ENCODE data around the gene POLN. TPM values are rescaled to one million over a fixed set of nuclear protein-coding genes. Genes with fewer than 3 reads are reported as not detected.

Gene POLN
- polyA plus RNA-seq, 1 donor (not counting 4 experiments of a cell fraction or from before 2014, with no cell fraction given), result 1.3 TPM

DNA sequence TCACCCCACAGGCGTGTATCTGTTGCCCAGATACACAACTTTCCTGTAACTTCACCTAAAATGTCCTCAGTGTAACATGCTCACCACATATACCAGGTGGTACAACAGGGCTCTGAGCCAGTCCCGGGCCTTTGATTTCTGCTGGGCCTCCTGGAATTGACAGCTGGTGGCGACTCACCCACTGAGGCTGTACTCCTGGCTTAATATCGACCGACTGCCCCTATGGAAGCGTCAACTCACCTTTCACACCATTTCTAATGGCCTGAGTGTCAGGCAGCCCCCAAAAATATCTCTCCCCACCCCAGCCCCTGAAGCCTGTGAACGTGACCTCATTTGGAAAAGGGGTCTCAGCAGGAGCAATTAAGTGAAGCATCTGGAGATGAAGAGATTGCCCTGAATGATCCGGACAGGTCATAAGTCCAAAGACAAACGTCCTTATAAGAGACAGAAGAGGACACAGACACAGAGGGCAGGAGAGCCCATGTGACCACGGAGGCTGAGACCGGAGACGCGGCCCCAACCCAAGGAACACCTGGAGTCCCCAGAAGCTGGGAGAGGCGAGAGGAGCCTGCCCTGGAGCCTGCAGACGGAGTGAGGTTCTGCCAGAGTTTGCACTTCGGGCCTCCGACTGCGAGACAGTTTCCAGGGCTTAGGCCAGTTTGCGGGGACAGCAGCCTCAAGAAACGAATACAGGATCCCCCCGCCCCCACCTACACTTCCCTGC, 32.6 kb upstream of the POLN start:
- no peak for FAIRE-seq
- dilution Hi-C loops (cut with MboI; ENCODE audit: extremely low pct_ligation_motif_present, low sequenced_read_pairs), result no loop called here

DNA sequence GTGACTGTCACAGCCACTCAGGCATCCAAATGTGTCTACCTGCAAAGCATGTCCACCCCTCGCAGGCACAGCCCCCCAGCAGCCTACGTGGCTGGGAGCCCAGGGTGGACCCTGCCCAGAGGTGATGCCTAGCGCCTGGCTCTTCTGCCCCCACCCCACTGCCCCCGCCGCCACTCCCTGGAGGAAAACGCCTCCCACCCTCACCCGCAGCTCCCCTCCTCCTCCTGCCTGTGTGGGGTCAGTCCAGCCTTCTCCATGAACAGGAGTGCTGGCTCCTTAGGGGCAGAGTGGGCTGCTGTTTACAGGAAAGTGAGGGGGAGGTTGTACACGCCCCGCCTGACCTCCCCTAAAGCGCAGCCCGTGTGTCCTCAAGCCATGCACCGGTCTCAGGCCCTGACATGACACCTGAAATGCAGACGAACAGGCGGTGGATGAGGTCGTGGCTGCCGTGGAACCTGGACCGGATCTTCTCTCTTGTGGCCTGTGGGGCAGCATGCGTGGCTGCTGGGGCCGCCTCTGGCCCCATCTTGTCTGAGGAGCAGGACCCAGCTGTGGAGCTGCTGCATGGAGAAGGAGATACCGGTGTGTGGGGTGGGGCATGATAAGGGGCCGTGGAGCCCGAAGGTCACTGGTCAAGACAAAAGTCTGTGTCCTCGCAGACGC, 31.9 kb upstream of the POLN start:
- H3K27me3 ChIP-seq (ENCODE audit: control insufficient read depth, extremely low read depth, insufficient read depth, low read length), result no peaks in the 10 kb centered on the region
- no peak overlapping the region for H2AFZ ChIP-seq (ENCODE audit: control insufficient read depth, low read length)
- H3K9ac ChIP-seq (ENCODE audit: control insufficient read depth, extremely low read depth, insufficient read depth, low read length), result no peak overlapping the region
- no peaks in the 10 kb centered on the region for H3K9me1 ChIP-seq (ENCODE audit: control insufficient read depth, extremely low read depth, insufficient read depth, low read length)
- DNase-seq (ENCODE audit: low read depth, low spot score), result no peak
- H3K79me2 ChIP-seq (ENCODE audit: control insufficient read depth, insufficient read depth, low read length), result no peaks in the 10 kb centered on the region
- H3K36me3 ChIP-seq (ENCODE audit: control insufficient read depth in 2 of 2, extremely low read depth in 1 of 2, insufficient read depth in 2 of 2, low read length in 2 of 2), result no peaks in the 10 kb centered on the region
- H3K4me3 ChIP-seq (ENCODE audit: control insufficient read depth in 2 of 3, extremely low read depth in 1 of 3, insufficient read depth in 2 of 3, low read depth in 1 of 3, low read length in 3 of 3), result no peak overlapping the region
- no peak overlapping the region for H3K4me2 ChIP-seq (ENCODE audit: control insufficient read depth, extremely low read depth, insufficient read depth, low read depth, low read length)
- no peaks in the 10 kb centered on the region for H3K9me3 ChIP-seq (ENCODE audit: control insufficient read depth, low read depth, low read length)
- TF ChIP-seq EZH2 (IDR thresholded peaks at IDR 0.05; ENCODE audit: low read length), result no peak
- TF ChIP-seq, protein P1, sequence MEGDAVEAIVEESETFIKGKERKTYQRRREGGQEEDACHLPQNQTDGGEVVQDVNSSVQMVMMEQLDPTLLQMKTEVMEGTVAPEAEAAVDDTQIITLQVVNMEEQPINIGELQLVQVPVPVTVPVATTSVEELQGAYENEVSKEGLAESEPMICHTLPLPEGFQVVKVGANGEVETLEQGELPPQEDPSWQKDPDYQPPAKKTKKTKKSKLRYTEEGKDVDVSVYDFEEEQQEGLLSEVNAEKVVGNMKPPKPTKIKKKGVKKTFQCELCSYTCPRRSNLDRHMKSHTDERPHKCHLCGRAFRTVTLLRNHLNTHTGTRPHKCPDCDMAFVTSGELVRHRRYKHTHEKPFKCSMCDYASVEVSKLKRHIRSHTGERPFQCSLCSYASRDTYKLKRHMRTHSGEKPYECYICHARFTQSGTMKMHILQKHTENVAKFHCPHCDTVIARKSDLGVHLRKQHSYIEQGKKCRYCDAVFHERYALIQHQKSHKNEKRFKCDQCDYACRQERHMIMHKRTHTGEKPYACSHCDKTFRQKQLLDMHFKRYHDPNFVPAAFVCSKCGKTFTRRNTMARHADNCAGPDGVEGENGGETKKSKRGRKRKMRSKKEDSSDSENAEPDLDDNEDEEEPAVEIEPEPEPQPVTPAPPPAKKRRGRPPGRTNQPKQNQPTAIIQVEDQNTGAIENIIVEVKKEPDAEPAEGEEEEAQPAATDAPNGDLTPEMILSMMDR (optimal IDR thresholded peaks at IDR 0.05 in 1 of 3, IDR thresholded peaks at IDR 0.05 in 1 of 3, conservative IDR thresholded peaks at IDR 0.05 in 1 of 3; ENCODE audit: extremely low read depth in 1 of 3, insufficient read depth in 2 of 3, low read length in 3 of 3), result no peak
- H3K27ac ChIP-seq (ENCODE audit: control insufficient read depth, insufficient read depth, low read length), result no peak overlapping the region
- no peaks in the 10 kb centered on the region for H3K4me1 ChIP-seq (ENCODE audit: control insufficient read depth, extremely low read depth, insufficient read depth, low read length)
- no peak for FAIRE-seq
- H4K20me1 ChIP-seq (ENCODE audit: control insufficient read depth, extremely low read depth, insufficient read depth, low read length), result no peaks in the 10 kb centered on the region
- dilution Hi-C loops (cut with MboI; ENCODE audit: extremely low pct_ligation_motif_present, low sequenced_read_pairs), result no loop called here

More for the DNA sequence above, 32.6 kb upstream of the POLN start:
- Histone ChIP-seq H4K20me1 (ENCODE audit: control insufficient read depth, extremely low read depth, insufficient read depth, low read length) (no peaks in the 10 kb centered on the region), H3K4me1 (ENCODE audit: control insufficient read depth, extremely low read depth, insufficient read depth, low read length) (no peaks in the 10 kb centered on the region), H3K9me1 (ENCODE audit: control insufficient read depth, extremely low read depth, insufficient read depth, low read length) (no peaks in the 10 kb centered on the region), H3K27me3 (ENCODE audit: control insufficient read depth, extremely low read depth, insufficient read depth, low read length) (no peaks in the 10 kb centered on the region), H3K4me3 (ENCODE audit: control insufficient read depth in 2 of 3, extremely low read depth in 1 of 3, insufficient read depth in 2 of 3, low read depth in 1 of 3, low read length in 3 of 3) (no peak overlapping the region), H3K9ac (ENCODE audit: control insufficient read depth, extremely low read depth, insufficient read depth, low read length) (no peak overlapping the region), H3K9me3 (ENCODE audit: control insufficient read depth, low read depth, low read length) (no peaks in the 10 kb centered on the region), H3K36me3 (ENCODE audit: control insufficient read depth in 2 of 2, extremely low read depth in 1 of 2, insufficient read depth in 2 of 2, low read length in 2 of 2) (no peaks in the 10 kb centered on the region), H3K4me2 (ENCODE audit: control insufficient read depth, extremely low read depth, insufficient read depth, low read depth, low read length) (no peak overlapping the region), H3K27ac (ENCODE audit: control insufficient read depth, insufficient read depth, low read length) (no peak overlapping the region), H2AFZ (ENCODE audit: control insufficient read depth, low read length) (no peak overlapping the region), H3K79me2 (ENCODE audit: control insufficient read depth, insufficient read depth, low read length) (no peaks in the 10 kb centered on the region)
- TF ChIP-seq, protein P1 (optimal IDR thresholded peaks at IDR 0.05 in 1 of 3, IDR thresholded peaks at IDR 0.05 in 1 of 3, conservative IDR thresholded peaks at IDR 0.05 in 1 of 3; ENCODE audit: extremely low read depth in 1 of 3, insufficient read depth in 2 of 3, low read length in 3 of 3), result no peak
- no peak for TF ChIP-seq EZH2 (IDR thresholded peaks at IDR 0.05; ENCODE audit: low read length)
- no peak for DNase-seq (ENCODE audit: low read depth, low spot score)

Measured in keratinocyte (primary cell).